Activated T-helper 1 cell treated with anti-CD3 and anti-CD28 coated beads, Interleukin-2, amount 50 U/mL, for 16 hours (primary cell): ENCODE results near the gene TEX35.

Experiments used
- DNase-seq, 2 donors: peaks; one replicate each; pipeline ENCODE4 v3.0.0-alpha.2; 2020; ENCODE audit warnings: low read depth in 1 of 2, low spot score in 1 of 2

Gene TEX35

GRCh38 chr1:178516110-178516509 is 3.2 kb downstream of the TEX35 start:
- no peak for DNase-seq

DNA sequence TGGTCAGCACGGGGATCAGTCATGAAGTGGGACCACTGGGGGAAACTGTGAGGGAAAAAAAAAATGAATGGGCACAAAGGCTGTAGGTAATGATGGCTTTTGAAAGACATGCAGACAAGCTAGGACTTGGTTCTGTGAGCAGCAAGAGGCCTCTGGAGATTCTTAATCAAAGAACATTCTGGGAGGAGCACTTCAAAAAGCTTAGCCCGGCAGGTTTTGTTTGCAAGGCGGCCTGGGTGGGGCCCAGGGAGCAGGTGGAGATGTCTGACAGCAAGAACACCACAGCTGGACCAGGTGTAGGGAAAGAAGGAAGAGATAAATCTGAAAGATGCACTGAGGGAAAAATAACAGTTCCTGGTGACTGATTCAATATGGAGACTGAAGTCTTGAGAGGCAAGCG is 6.0 kb downstream of the TEX35 start:
- no peak for DNase-seq

DNA sequence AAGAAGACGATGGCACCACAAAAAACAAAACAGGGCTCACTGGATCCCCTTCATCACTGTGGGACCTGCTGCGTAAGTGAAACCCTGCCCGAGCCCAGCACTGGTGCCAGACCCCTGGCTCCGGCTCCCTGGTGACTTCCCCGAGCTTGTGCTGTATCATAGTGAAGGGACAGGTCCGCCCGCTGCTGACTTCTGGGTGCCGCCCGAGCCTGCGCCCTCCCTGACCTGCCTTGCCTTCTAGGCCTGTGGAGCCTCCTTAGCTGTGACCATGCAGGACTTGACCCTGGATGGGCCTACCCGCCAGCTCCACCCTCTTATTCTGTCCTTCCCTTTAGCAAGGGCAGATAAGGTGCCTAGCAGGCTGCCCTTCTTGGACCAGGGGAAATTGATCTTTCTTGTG is 7.9 kb downstream of the TEX35 start:
- DNase-seq = no peak

GRCh38 chr1:178521241-178521640 is 8.3 kb downstream of the TEX35 start:
- no peak for DNase-seq

- DNase-seq = no peak
Observed at GRCh38 chr1:178527117-178527516, 14.2 kb downstream of the TEX35 start.

DNA sequence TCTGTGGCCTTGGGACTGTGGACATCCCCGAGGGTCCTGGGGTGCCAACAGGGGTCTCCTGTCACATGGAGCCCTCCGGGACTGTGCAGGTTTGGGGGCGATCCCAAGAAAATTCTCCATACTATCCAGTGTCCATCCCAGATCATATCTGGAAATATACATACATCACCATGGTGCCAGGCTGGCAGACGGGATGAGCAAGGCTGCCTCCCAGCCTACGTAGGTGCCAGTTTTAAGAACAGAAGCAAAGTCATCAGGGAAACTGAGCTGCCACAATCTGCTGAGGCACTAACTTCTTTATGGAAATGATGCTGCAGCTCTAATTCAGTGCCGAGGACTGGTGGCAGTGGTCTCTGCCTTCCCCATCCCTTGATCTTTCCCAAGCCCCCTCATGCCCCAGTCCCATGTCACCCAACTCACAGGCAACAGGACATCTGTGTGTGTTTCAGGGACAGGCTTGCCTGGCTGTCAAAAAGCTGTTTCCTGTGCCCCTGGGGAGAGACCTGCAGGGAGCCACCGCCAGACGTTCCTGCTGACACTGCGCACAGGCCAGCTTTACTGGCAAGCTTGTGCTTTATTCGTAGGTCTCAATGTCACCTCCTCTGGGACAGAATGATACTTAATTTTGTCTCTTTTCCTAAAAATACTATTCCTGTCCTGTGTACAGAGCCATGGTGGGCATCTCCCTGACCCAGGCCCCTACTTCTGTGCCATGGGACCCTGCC is 15.5 kb downstream of the TEX35 start:
- DNase-seq = no peak

DNA sequence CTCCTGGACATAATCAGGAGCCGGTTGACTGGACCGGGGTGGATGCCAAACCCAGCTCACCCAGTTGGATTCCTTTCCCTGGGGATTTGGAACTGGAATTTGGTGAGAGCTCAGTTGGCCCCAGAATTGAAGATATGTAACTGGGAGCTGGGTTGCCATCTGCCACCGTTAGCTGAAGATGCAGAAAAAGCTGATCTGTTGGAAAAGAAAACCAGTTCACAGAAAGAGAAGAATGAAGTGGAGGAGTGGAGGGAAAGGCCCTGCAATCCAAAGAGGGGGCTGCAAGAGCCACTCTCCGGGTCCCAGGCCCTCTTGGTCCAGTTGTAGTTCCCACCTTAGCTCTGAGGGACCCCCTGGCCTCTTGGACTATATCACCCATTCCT is 16.0 kb downstream of the TEX35 start:
- no peak for DNase-seq

- no peak for DNase-seq
Observed at GRCh38 chr1:178529364-178530036, 16.6 kb downstream of the TEX35 start.

DNA sequence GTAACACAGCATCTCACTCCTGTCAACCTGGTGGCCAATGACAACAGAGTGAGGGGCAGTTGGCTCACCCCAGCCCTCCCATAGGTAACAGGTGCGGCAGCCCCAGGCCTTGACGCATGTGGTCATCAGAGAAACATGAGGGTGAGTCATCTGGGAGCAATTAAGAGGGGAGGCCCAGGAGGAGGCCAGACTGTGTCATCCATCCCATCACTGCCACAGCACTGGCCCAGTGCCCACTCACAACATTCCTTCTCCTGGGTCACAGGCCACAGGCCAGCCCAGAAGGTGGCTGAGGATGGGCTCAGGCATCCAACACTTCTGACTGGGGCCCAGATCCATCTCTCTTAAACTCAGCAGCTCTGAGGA is 17.1 kb downstream of the TEX35 start:
- no peak for DNase-seq

DNA sequence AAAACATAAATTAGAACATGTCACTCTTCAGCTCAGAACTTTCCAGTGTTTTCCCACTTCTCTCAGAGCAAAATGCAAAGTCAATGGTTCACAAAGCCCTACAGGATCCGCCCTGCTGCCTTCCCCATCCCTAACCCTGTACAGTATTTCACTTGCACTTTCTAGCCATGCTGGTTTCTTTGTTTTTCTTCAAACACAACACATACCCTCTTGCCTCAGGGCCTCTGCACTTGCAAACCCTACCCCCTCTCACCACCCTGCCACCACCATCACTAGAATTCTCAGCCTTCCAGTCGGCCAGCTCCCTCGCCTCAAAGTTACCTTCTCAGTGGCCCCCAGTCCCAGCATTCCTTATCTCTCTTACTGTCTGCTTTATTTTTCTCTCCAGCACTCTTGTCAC is 17.6 kb downstream of the TEX35 start:
- DNase-seq = no peak

GRCh38 chr1:178531887-178532286 is 19.0 kb downstream of the TEX35 start:
- DNase-seq = no peak

DNA sequence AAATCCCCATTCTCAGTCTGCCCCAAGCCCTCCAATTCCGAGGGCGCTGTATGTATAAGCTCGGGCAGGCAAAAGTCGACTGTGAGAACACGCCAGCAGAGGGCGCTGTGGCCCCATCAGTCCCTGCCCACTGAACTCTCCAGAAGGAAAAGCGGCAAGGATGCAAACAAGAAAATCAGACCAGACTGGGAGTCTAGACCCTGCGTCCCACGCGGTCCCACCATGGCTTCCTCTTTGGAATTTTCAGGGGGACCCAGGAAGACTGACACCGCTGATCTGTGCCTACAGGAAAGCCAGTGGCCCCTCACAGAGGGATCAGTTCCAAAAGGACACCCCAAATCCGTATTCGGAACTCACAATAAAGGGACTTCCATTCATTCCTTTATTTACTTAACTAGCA is 19.5 kb downstream of the TEX35 start:
- peak; percentile 61 to 63 for DNase-seq

- DNase-seq = no peak
Observed at GRCh38 chr1:178533121-178533946, 20.4 kb downstream of the TEX35 start.

DNA sequence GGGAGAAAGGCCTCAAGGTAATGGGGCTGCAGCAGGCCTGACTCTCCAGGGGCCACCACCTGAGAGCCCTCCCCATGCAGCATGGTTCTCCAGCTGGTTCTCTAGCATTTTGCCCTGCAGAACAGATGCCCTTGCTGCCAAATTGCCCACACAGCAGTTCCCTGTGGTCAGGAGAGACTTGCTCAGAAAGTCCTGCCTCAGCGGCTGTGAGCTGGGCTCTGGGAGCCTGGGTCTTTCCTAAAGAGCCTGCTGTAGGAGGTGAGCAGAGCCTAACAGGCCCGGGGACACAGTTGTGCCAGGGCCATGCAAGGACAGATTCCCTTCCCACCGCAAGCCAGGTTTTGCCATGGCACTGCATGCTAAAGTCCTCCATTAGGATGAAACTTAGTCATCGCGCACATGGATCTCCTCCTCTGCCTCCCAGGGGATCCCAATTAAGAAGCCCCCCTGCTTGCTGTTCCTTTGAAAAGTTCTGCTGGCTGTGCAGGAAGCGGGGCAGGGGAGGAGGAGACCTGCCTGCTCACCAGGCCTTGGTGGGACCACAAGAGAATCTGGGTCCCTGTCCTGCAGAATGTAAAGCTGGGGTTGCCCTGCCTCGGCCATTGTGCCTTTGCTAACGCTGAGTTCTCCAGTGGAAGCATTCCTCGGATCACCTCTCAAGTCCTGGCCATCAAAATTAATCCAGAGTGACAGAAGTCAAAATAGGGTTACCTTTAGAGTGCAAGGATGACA is 21.4 kb downstream of the TEX35 start:
- DNase-seq = no peak

- no peak for DNase-seq
Observed at GRCh38 chr1:178536329-178536728, 23.4 kb downstream of the TEX35 start.

DNA sequence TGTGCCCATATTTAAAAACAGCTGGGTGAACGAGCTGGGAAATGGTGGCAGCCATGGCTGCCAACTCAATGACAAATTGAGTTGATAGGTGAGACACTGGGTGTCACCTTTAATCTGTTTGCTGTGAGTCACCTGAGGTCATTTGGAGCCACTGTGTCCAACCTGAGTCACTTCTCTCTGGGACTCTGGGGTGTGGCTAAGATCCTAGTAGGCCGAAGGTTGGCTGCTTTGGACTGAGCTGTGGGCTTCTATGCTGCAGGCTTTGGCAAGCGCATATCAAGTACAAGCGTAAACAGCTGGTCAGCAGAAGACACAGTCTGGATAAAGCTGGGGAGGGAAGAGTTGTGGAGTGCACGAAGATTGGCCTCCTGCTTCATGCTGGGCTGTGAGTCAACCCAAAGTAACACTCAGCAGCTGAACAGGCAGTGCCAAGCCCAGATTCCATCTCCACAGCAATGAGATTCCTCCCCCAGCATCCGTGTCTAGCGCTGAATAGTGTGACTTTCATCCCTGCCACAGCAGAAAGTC is 24.0 kb downstream of the TEX35 start:
- no peak for DNase-seq

GRCh38 chr1:178537382-178538090 is 24.6 kb downstream of the TEX35 start:
- no peak for DNase-seq

- no peak for DNase-seq
Observed at GRCh38 chr1:178538192-178538916, 25.4 kb downstream of the TEX35 start.

DNA sequence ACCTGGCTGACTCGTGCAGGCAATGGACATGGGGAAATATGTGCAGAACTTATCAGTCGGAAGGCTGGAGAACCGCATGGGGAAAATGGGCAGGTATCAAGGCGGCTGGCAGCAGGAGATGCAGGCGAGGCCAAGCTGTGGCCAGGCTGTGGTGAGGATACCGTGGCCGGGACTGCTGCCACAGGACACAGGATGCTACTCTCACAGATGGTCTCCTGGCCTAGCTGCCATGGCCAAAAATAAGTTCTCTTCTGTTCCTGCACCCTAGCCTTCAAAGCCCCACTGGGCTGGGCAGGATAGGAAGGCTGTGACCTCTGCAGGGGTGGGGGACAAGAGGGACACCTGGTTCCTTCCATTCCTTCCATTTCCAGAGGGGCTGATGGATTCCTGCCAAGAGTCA is 26.4 kb downstream of the TEX35 start:
- no peak for DNase-seq

- DNase-seq = no peak
Observed at GRCh38 chr1:178540204-178540603, 27.3 kb downstream of the TEX35 start.
